ENCODE results near the gene MTR.

The MTR gene

GRCh38 chr1:236848274-236848923 is 53.3 kb downstream of the MTR start:
- TF ChIP-seq POLR2AphosphoS5 (IDR thresholded peaks at IDR 0.05; ENCODE audit: low read depth, low read length) (no peak), SIN3A (IDR thresholded peaks at IDR 0.05; ENCODE audit: borderline replicate concordance, insufficient read depth, low read length) (no peak), TAF1 (IDR thresholded peaks at IDR 0.05; ENCODE audit: borderline replicate concordance, insufficient read depth, low read length) (no peak), FOXP2 (optimal IDR thresholded peaks at IDR 0.05; ENCODE audit: borderline replicate concordance, extremely low read depth, extremely low read length, insufficient read depth) (no peak)
- TF ChIP-seq, protein P1, sequence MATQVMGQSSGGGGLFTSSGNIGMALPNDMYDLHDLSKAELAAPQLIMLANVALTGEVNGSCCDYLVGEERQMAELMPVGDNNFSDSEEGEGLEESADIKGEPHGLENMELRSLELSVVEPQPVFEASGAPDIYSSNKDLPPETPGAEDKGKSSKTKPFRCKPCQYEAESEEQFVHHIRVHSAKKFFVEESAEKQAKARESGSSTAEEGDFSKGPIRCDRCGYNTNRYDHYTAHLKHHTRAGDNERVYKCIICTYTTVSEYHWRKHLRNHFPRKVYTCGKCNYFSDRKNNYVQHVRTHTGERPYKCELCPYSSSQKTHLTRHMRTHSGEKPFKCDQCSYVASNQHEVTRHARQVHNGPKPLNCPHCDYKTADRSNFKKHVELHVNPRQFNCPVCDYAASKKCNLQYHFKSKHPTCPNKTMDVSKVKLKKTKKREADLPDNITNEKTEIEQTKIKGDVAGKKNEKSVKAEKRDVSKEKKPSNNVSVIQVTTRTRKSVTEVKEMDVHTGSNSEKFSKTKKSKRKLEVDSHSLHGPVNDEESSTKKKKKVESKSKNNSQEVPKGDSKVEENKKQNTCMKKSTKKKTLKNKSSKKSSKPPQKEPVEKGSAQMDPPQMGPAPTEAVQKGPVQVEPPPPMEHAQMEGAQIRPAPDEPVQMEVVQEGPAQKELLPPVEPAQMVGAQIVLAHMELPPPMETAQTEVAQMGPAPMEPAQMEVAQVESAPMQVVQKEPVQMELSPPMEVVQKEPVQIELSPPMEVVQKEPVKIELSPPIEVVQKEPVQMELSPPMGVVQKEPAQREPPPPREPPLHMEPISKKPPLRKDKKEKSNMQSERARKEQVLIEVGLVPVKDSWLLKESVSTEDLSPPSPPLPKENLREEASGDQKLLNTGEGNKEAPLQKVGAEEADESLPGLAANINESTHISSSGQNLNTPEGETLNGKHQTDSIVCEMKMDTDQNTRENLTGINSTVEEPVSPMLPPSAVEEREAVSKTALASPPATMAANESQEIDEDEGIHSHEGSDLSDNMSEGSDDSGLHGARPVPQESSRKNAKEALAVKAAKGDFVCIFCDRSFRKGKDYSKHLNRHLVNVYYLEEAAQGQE (IDR thresholded peaks at IDR 0.05; ENCODE audit: insufficient read depth in 1 of 2, low read depth in 2 of 2, low read length in 2 of 2), result no peak

DNA sequence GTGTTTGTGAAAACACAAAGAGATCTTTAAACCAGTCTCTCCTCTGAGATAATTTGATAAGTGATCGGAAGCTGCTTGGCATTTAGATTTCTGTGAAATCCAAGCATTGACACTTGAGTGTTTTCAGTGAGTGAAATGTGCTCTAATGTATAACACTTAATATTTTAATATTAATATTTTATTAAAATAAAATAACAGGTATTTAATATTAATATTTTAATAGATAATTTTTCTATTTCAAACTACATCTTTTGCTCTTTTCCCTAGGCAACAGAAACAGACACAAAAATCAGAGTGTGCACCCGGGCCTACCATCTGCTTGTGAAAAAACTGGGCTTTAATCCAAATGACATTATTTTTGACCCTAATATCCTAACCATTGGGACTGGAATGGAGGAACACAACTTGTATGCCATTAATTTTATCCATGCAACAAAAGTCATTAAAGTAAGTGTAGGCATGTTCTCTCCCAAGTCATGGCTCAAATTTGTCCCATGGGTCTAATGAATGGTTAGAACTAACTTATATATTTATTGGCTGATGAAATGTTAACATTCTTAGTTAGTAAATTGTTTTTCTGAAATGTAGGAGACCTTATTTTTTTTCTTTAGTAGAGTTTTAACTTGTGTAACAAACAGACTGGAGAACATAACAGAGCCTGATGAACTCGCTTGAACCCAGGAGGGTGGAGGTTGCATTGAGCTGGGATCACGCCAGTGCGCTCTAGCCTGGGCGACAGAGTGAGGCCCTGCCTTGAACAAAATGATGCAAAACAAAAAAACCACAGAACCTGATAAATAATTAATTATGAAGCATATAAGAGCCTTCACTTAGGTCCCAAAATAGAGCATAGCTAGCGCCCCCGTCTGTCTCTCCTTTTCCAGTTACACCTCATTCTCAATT is 55.2 kb downstream of the MTR start:
- TF ChIP-seq TAF1 (IDR thresholded peaks at IDR 0.05; ENCODE audit: borderline replicate concordance, insufficient read depth, low read length) (no peak), POLR2AphosphoS5 (IDR thresholded peaks at IDR 0.05; ENCODE audit: low read depth, low read length) (no peak), FOXP2 (optimal IDR thresholded peaks at IDR 0.05; ENCODE audit: borderline replicate concordance, extremely low read depth, extremely low read length, insufficient read depth) (no peak), SIN3A (IDR thresholded peaks at IDR 0.05; ENCODE audit: borderline replicate concordance, insufficient read depth, low read length) (no peak)
- TF ChIP-seq, protein P1 (IDR thresholded peaks at IDR 0.05; ENCODE audit: insufficient read depth in 1 of 2, low read depth in 2 of 2, low read length in 2 of 2), result no peak

- no peak for TF ChIP-seq POLR2AphosphoS5 (IDR thresholded peaks at IDR 0.05; ENCODE audit: low read depth, low read length)
- TF ChIP-seq TAF1 (IDR thresholded peaks at IDR 0.05; ENCODE audit: borderline replicate concordance, insufficient read depth, low read length), result no peak
- TF ChIP-seq, protein P1 (IDR thresholded peaks at IDR 0.05; ENCODE audit: insufficient read depth in 1 of 2, low read depth in 2 of 2, low read length in 2 of 2), result no peak
- TF ChIP-seq SIN3A (IDR thresholded peaks at IDR 0.05; ENCODE audit: borderline replicate concordance, insufficient read depth, low read length), result no peak
- no peak for TF ChIP-seq FOXP2 (optimal IDR thresholded peaks at IDR 0.05; ENCODE audit: borderline replicate concordance, extremely low read depth, extremely low read length, insufficient read depth)
Observed at GRCh38 chr1:236851871-236852270, 56.8 kb downstream of the MTR start.

DNA sequence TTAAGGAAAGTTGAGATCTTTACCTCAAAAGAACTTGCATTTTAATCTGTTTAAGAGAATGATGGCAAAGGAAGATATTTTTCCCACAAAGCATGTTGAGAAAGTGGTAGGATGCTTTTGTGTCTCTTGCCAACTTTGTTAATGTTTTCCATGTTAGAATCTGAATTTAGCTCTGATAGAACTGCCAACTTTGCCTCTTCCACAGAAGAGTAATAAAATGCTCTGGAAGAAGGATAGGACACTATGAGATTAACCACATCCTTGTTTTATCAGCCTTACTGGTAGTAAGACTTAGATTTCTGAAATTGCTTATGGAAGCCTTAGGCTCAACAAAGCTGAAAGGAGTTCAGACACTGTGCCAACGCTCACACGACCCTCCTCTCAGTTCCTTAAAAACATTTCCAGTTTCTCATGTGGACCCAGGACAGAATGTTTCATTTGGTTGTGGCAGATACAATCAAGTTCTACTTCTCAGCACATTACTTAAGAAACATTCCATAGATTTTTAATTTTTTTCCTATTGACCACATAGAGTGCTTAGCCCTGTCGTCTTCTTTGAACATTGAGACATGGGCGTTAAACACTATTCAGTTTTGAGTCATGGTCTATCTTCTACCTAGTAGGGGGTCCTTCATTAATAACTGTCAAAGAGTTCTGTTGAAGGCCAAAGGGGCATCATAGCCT is 59.0 kb downstream of the MTR start:
- no peak for TF ChIP-seq TAF1 (IDR thresholded peaks at IDR 0.05; ENCODE audit: borderline replicate concordance, insufficient read depth, low read length)
- no peak for TF ChIP-seq FOXP2 (optimal IDR thresholded peaks at IDR 0.05; ENCODE audit: borderline replicate concordance, extremely low read depth, extremely low read length, insufficient read depth)
- TF ChIP-seq SIN3A (IDR thresholded peaks at IDR 0.05; ENCODE audit: borderline replicate concordance, insufficient read depth, low read length), result no peak
- TF ChIP-seq POLR2AphosphoS5 (IDR thresholded peaks at IDR 0.05; ENCODE audit: low read depth, low read length), result no peak
- TF ChIP-seq, protein P1 (IDR thresholded peaks at IDR 0.05; ENCODE audit: insufficient read depth in 1 of 2, low read depth in 2 of 2, low read length in 2 of 2), result no peak

All from PFSK-1 (cell line).